Hepatocyte (in vitro differentiated cells): ENCODE measurements around the gene JMJD1C.

Experiments
- CTCF ChIP-seq: fragments of 200-600 bp; sonication (generic); IDR thresholded peaks from 2 replicates; pipeline ENCODE4 v1.5.1; 2016; ENCODE audit warnings: antibody characterized with exemption, mild to moderate bottlenecking; ENCODE audit not compliant: poor library complexity
- EZH2 ChIP-seq: fragments of 200-600 bp; sonication (generic); IDR thresholded peaks from 2 replicates; pipeline ENCODE4 v1.6.1; 2016; ENCODE audit warnings: antibody characterized with exemption, mild to moderate bottlenecking, borderline replicate concordance
- EZH2phosphoT487 ChIP-seq: fragments of 200-600 bp; sonication (generic); IDR thresholded peaks from one replicate; pipeline ENCODE4 v1.6.1; 2018; ENCODE audit warnings: antibody characterized with exemption, mild to moderate bottlenecking, low read depth, moderate library complexity; ENCODE audit not compliant: unreplicated experiment, severe bottlenecking

DNA sequence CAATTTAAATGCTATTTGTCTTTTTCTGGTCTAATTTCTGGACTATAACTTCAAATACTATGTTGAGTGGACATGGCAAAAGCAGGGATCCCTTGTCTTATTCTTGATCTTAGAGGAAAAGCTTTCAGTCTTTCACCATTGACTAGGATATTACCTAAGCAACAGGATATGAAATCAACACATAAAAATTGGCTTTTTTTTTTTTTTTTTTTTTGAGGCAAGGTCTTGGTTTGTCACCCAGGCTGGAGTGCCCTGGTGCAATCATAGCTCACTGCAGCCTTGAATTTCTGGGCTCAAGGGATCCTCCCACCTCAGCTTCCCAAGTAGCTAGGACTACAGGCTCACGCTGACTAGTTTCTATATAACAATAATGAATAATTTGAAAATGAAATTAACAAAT is 90.8 kb downstream of the JMJD1C start:
- no peak for TF ChIP-seq CTCF
- TF ChIP-seq EZH2: no peak
- TF ChIP-seq EZH2phosphoT487: no peak
